GM21723 (cell line): ENCODE data around the gene ZZZ3.
"Not testable (repeated sequence)": the region's sequence is repeated elsewhere in the genome, so short reads cannot be mapped to it uniquely, and the experiment has no call there.

ENCODE experiments used
- ATAC-seq: cut with Tn5 transposase; IDR thresholded peaks from one replicate; pipeline ENCODE4 v1.9.1; 2021; ENCODE audit warnings: mild to moderate bottlenecking, moderate library complexity; ENCODE audit not compliant: unreplicated experiment

ZZZ3 gene

DNA sequence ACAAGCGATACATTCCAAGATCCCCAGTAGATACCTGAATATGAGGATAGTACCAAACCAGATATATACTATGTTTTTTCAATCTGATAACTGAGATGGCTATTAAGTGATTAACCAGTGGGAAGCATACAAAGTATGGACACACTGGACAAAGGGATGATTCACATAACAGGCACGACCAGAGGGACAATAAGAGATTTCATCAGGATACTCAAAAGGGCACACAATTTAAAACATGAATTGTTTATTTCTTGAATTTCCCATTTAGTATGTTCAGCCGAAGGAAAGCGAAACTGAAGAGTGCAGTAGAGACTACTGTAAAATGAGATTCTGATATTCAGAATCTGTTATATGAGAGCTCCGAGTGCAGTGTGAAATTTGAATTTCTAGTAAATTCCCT is 10.6 kb downstream of the ZZZ3 start:
- ATAC-seq: peak; percentile 49

DNA sequence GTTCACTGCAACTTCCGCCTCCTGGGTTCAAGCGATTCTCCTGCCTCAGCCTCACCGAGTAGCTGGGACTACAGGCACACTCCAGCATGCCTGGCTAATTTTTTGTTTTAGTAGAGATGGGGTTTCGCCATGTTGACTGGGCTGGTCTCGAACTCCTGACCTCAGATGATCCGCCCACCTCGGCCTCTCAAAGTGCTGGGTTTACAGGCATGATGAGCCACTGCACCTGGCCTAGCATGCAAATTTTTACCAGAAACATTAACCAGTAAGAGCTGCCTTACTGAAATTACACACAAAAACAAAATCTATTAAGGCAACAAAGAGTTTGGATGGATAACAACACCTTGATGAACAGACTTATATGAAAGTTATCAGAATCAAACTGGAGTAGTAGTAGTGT is 12.1 kb downstream of the ZZZ3 start:
- ATAC-seq: no peak

DNA sequence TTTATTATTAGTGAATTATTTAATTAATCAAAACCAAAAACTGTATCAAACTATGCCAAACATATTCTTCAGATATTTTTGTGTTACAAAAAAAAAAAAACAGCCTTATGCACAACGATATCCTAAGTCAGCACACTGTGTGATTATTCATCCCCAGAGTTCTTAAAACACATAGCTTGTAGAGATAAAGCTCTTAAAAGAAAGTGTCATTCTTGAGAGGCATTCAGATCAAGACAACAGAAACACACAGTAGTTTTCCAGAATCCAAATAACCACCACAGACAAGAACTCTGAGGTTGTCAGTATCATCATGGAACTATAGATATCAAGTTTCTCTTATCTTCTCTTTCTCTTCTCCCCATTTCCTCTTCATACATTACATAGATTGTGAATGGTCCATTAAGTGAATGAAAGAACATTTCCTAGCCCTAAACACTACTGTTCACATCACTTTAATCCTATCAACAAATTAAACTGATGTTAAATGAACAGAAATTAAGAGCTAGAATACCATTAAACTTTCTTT is 13.5 kb downstream of the ZZZ3 start:
- no peak for ATAC-seq

DNA sequence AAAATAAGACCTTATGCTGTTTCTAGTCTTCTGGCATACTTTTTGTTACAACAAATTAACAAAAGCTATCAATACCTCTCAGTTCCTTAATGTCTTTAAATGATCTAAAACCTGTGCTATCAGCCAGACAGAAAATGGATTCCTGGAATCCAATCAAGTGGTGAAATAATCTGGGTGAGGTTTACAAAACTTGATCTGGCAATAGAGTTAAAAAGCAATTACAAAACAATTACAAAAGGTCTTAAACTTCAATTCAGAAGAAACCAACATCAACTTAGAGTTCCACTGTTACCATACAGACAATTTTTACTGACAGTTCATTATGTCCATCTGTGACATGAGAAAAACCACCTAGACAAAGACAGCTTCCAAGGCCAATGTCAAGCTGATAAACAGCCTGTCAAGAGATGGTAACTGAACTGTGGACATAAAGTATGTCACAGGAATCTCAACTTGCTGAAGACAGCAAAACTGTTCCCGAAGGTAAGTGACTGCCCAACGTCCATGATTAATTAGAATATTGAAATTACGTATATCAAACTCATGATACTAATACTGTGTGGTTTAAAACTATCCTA is 17.4 kb downstream of the ZZZ3 start:
- no peak for ATAC-seq

DNA sequence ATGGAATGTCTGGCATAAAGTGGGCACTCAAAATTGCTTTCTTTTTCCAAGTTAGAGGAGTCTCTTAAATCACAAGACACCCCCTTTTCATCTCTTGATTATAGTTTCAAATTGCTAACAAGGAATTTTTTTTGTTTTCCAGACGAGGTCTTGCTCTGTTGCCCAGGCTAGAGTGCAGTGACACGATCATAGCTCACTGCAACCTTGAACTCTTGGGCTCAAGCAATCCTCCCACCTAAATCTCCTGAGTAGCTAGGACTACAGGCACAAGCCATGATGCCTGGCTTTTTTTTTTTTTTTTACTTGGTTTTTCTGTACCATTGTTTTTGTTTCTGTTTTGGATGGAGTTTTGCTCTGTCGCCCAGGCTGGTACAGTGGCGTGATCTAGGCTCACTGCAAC is 20.8 kb downstream of the ZZZ3 start:
- ATAC-seq: no peak

DNA sequence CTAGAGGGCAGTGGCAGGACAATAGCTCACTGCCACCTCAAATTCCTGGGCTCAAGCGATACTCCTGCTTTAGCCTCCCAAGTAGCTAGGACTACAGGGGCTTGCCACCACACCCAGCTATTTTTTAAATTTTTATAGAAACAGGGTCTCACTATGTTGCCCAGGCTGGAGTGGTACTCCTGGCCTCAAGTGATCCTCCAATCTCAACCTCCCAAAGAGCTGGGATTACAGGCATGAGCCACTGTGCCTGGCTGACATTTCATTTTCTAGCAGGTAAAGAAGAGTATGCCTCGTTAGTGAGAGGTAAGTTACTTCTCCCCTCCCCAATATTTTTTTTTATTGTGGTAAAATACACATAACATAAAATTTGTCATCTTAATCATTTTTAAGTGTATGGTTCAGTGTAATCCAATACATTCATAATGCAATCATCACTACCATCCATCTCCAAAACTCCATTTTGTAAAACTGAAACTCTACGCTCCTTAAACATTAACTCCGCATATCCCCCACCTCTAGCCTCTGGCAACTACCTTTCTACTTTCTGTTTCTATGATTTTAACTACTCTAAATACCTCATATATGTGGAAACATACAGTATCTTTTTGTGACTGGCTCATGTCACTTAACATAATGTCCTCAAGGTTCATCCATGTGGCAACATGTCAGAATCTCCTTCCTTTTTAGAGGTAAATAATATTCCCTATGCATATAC is 22.4 kb downstream of the ZZZ3 start:
- ATAC-seq: no peak

DNA sequence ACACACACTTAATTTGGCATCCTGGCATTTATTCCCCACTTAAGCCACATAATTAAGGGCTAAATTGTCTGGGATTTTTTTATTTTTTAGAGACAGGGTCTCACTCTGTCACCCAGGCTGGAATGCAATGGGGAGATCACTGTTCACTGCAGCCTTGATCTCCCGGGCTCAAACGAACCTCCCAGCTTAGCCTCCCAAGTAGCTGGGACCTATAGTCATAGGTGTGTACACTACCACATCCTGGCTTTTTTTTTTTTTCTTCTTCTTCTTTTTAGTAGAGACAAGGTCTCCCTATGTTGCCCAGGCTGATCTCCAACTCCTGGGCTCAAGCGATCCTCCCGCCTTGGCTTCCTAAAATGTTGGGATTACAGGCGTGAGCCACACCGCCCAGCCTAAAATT is 24.2 kb downstream of the ZZZ3 start:
- no peak for ATAC-seq

DNA sequence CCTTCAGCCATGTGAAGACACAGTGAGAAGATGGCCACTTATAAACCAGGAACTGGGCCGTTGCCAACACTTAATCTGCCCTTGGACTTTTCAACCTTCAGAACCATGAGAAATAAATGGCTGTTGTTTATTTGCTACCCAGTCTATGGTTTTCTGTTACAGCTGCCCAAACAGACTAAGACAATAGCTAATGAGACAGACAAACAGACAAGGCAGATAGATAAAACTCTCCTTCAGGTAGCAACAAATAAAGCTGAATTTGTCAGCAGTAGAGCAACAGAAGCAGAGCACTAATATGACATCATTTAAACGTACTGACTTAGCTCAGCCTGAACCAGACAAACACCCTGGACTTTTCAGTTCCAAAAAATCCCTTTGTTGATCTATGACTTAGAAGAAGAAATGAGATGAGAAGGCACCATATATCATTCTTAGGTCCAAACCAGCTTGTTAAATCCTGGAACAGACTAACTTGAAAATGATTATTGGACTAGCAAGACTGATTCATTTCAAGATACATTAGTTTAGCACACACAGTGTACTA is 27.0 kb downstream of the ZZZ3 start:
- no peak for ATAC-seq

DNA sequence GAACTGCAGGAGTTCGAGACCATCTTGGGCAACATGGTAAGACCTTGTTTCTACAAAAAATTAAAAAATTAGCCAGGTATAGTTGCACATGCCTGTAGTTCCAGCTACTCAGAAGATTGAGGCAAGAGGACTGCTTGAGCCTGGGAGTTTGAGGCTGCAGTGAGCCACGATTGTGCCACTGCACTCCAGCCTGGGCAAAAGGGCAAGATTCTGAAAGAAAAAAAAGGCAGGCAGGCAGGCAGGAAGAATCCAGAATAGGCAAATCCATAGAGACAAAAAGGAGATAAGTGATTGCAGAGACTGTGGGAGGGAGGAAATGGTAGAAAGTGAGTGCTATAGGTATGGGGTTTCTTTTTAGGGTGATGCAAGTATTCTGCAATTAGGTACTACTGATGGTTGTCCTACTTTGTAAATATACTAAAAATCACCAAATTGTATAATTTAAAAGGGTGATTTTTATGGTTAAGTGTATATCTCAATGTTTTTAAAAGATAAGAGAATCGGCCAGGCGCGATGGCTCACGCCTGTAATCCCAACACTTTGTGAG is 29.4 kb downstream of the ZZZ3 start:
- no peak for ATAC-seq

DNA sequence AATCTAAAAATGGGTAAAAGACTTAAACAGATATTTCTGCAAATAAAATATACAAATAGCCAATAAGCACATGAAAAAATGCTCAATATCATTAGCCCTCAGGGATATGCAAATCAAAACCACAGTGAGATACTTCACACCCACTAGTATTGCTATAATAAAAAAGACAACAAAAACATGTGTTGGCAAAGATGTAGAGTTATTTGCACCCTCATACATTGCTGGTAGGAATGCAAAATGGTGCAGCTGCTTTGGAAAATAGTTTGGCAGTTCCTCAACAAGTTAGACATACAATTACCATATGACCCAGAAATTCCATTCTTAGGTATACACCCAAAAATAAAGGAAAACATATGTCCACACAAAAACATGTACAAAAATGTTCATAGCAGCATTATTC is 30.2 kb downstream of the ZZZ3 start:
- ATAC-seq: no peak

DNA sequence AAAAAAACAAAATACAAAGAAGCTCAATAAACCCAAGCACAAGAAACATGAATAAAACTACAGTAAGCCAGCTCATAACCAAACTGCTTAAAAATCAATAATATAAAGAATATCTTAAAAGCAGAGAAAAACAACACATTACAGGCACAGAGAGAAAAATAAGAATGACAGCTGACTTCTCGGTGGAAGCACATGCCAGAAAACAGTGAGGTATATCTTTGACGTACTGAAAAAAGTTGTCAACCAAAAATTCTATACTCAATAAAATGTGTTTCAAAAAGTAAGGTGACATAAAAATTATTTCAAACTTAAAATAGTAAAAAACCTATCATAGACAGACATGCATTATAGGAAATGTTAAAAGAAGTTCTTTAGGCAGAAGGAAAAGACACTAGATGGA is 33.3 kb downstream of the ZZZ3 start:
- ATAC-seq: no peak

DNA sequence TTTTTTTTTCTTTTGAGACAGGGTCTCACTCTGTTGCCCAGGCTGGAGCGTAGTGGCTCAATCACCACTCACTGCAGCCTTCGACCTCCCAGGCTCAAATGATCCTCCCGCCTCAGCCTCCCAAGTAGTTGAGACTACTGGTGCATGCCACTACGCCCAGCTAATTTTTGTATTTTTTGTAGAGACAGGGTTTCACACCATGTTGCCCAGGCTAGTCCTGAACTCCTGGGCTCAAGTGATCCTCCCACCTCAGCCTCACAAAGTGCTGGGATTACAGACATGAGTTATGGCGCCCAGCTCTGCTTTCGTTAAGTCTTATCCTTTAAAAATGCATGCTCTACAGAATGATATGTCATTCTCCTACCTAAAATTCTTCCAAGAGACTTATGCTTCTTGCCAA is 36.2 kb downstream of the ZZZ3 start:
- ATAC-seq: not testable (repeated sequence)

DNA sequence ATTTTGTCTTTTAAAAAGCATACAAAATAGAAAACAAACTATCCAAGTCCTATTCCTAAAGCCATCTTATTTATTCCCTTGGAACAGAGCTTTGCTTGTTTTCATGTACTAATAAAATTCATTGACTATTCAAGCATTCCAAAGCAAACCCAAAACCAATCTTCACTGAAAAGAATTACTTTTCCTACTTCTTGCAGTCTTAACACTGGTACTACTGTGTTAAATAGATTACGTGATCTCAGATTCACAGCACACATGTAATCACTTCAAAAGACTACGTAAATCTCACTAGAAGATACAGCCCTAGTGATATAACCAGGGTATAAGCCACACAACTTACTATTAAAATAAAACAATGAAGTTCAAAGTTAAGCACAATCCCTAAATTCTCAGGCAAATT is 39.0 kb downstream of the ZZZ3 start:
- no peak for ATAC-seq

DNA sequence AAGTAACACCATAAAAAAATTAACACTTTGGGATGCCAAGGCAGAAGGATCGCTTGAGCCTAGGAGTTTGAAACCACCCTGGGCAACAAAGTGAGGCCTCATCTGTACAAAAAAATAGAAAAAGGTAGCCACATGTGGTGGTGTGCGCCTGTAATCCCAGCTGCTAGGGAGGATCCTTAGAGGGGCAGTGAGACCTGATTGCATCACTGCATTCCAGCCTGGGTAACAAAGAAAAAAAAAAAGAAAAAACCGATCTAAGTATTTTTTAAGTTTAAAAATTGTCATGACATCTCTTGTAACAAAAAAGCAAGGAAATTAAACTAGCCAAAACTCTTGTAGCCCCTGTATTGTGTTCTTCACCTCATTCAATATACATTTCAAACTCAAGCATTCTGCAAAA is 39.5 kb downstream of the ZZZ3 start:
- ATAC-seq: no peak

DNA sequence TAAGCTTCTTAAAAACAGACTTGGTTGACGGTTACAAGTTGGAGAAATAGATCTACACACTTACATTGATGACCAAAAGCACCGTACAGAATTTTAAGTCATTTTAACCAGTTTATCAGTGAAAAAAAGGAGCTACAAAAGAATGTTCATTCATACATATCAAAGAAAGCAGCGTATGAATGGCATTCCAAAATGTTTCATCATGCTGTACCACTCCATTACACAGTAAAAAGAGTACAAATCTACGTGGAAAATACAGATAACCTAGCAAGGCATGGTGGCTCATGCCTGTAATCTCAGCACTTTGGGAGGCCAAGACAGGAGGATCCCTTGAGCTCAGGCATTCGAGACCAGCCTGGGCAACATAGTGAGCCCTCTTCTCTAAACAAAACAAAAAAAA is 40.3 kb downstream of the ZZZ3 start:
- no peak for ATAC-seq

DNA sequence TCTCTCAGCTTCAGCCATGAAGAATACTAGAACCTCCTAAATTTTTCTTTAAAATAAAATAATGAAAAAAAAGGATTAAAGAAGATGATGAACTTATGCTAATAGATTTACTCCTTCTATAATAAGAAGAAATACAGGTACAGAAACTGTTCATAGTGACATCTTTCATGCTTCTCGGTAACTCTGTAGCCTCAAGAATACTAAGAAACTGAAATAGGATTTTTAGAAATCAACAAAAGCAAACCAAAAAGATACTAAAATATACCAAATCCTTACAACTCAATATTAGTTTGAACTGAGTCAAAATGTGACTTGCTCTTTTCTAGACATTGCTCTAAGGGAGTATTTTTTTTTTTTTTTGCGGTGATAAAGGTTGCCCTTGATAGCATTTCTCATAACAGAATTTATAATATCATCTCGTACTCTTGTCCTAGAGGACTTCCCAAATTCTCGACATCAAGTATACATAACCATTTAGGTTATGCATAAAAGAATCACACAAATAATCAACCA is 42.8 kb downstream of the ZZZ3 start:
- no peak for ATAC-seq

DNA sequence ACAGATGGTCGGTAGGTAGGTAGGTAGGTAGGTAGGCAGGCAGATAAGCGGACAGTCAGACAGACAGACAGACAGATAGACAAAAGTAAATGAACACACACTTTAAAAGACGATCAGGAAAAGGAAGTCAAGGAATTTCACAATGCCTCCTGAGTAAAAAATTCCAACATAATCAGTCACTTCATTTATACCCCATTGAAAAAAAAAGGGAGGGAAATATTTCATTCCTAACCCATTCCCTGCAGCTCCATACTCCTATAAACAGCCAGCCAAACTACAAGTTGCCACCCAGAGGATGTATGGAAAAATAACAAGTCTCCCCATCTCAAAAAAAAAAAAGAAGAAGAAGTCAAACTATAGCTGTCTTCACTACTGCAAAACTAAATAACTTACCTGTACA is 43.4 kb downstream of the ZZZ3 start:
- no peak for ATAC-seq

DNA sequence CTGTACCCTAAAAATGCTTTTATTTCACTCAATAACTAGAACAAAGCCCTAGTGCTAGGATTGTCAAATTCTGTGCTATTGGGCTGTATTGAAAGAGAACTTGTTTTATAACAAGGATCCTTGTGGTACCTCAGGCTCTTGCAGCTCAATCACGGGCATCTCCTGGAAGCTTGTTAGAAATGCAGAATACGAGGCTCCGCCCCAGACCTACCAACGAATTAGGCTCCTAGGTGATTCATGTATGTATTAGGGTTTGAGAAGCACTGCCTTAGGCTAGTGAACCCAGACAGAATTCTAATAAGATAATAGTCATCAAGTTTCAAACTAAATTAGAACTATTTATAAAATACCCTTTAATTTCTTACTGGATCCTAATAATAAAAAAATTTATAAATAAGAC is 45.6 kb downstream of the ZZZ3 start:
- no peak for ATAC-seq
